ENCODE measurements around the gene FOSL2.

DNA sequence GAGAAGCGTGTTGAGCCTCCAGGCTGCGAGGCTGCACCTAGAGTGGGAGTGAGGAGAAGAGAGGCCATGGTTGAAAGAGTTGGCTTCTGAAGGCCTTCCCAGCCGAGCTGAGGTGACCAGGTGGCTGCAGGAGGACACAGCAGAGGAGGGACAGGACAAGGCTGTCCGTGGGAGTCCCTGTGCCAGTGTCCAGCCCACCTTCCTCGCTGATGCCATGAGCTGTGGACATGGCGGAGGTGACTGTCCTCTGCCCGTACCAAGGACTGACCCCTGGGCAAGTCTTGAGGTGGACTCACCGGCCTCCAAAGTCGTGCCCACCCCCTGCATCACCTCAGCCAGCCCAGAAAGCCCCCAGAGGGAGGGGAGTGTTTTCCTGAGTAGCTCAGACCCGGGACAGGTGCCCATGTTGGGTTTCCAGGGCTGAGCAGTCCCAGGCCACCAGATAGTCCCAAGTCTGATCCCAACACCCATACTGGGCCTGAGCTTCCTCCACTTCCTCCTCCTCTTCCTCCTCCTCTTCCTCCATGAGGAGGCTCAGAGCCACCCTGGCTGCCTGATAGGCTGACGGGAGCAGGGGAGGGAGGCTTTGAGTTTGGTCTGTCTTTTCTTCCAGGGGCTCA is 43.0 kb upstream of the FOSL2 start:
- TF ChIP-seq CTBP1 (IDR thresholded peaks at IDR 0.05; ENCODE audit: borderline replicate concordance), result no peak
- TF ChIP-seq TARDBP (IDR thresholded peaks at IDR 0.05), result no peak
- no peak for TF ChIP-seq FOXK2 (IDR thresholded peaks at IDR 0.05)
- no peak for TF ChIP-seq SP1 (IDR thresholded peaks at IDR 0.05)
